GM18507 (cell line): ENCODE data around the gene TMEM255B.

Source experiments
- DNase-seq: peaks from one replicate; pipeline ENCODE4 v3.0.0; 2011; ENCODE audit warnings: low read depth; ENCODE audit not compliant: insufficient read length; ENCODE audit errors: extremely low spot score
- FAIRE-seq: peaks from 2 replicates; lab custom pipeline; 2011; peaks lifted over from hg19 to GRCh38; lab: Jason Lieb, UNC

Gene TMEM255B

DNA sequence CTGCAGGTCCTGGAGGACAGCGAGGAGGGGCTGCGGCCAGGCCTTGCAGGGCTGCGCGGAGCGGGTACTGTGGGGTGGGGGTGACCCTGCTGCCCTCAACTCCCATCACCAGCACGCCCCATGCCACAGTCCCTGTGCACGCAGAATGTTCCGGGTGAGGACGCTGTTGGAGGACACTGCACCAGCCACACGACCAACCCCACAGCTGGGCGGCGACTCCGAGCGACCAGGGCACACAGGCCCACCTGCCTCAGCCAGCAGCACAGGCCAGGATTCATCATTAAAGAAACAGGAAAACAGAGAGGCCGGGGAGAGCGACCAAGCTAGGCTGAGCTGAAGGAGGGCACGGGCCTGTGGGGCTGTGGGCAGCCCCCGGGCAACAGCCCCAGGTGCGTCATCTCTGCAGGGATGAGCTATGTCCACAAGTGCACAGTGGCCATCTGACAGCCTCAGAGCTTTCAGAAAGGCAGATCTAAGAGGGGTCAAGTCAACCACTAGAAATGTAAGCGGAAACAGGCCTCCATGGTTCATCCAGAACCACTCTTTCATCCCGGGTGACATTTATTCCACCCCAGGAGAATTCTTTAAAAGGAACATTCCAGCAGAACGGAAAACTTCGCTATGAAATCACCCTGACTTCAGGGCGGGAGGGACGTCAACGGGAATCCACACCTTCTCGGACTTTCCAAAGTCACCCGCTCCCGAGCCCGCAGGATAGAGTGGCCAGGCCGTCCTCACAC, 103.3 kb downstream of the TMEM255B start:
- FAIRE-seq (no peak), DNase-seq (no peak)

DNA sequence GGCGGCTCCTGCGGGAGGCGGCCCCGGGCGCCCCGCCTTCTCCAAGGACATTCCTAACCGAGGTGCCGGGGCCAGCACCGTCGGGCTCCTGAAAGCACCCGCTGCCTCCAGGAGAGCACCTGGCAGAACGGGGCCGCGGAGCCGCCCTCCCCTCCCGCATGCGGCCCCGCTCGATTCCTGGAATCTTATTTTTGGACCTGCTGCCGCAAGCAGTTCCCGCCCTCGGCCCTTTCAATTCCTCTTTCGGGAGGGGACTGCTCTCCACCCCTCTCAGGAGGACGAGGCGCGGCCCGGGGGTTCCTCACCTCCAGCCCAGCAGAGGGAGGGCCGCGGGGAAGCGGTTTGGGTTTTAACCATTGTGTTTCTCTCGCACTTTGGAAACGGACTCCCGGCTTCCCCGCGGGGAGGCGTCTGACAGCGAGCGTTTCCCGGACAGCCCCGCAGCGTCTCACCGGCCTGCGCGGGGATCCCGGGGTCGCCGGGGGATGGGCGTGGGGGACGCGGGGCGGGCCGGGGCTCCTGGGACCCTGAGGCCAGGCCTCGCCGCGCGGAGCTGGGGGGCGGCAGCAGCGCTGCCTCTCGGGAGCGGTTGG, 104.0 kb downstream of the TMEM255B start:
- FAIRE-seq (no peak), DNase-seq (no peak)

DNA sequence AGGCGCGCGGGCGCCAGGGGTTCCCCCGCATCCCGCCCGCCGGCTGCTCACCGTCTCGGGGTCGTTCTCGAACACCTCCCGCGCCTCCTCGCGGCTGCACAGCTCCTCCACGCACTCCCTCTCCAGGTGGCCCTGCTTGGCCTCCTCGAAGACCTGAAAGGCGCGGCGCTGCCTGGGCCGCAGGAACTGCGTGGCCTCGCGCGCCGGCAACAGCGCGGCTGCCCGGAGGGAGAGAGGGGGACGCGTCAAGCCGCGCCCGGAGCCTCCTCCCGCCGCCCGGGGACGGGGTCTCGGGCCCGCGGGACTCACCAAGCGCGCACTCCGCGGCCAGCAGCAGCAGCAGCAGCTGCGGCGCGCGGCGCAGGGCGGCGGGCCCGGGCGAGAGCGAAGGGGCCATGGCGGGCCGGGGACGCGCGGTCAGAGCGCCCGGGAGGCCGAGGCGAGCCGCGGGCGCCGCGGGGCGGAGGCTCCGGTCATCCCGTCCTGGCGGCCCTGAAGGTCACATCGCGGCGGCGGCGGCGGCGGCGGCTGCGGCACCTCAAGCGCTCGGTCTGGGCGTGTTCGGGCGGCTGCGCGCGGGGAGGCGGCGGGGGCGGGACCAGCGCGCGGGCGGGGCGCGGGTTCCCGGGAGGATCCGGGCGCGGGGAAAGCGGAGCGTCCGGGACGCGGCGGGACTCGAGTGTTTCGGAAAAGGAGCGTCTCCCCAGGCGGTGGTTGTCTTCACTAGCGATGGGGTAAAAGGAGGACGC, 104.7 kb downstream of the TMEM255B start, which contains the start of gene GAS6:
GAS6 (minus strand) TSS at position 553 of the 749 bp plus-strand sequence; CDS start at position 397, 156 bp downstream.
- FAIRE-seq (no peak), DNase-seq (no peak)

DNA sequence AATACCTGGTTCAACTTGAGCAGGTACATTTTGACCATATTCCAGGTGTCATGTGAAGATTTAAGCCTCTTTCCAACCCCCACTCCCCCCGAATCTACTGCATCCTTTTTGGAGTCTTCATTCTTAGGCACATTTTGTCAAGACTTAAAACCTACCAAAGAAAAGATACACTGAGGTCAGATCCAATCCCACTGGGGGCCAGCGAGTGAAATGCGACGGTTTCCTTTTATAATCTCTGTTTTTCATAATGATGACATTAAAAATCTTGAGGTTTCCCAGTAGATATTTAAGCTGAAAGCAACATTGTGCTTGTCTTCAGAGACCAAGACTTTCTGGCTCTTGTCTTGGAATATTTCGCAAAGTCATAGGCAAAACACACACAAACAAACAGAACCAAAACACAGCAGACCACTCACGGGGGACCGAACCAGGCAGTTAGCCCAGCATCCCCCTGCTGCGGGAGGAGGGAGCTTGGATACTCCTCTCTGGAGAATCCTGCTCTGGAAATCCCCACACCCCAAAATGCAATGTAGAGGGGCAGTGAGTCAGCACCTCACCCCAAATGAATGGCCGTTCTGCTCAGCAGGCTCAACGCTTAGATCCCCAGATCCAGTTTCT, 105.4 kb downstream of the TMEM255B start:
- no peak for DNase-seq
- no peak for FAIRE-seq

DNA sequence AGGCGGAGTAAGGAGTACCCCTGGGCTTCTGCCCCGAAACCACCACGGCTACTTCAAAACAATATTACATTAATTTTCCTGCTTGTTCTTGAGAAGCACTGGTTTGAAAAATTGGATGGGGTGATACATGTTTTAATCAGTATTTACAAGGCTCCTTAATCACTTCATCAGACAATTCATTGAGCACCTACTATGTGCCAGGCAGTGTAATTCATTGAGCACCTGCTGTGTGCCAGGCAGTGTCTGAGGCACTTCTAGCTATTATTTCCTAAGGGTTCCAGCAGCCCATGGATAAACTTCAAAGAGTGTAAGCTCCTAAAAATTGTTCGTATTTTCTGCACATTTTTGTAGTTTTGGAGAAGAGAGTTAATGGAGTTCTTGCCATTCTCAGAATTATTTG, 106.4 kb downstream of the TMEM255B start:
- FAIRE-seq = no peak

More for the DNA sequence above, 106.4 kb downstream of the TMEM255B start:
- no peak for DNase-seq
